ENCODE measurements around the gene JAK1. TPM values are rescaled to one million over a fixed set of nuclear protein-coding genes. Genes with fewer than 3 reads are reported as not detected.
A peak's percentile ranks its signal among the peaks of the same experiment; 100 is the strongest.

The JAK1 gene
- total and polyA plus RNA-seq, 10 donors: 46.6 to 270 (median 205) TPM

GRCh38 chr1:64890699-64891447, 75.5 kb downstream of the JAK1 start:
- TF ChIP-seq CTCF (IDR thresholded peaks at IDR 0.05 in 8 of 11, conservative IDR thresholded peaks at IDR 0.05 in 3 of 11): no peak
- TF ChIP-seq POLR2AphosphoS5 (IDR thresholded peaks at IDR 0.05): no peak
- no peak for TF ChIP-seq POLR2A (IDR thresholded peaks at IDR 0.05)
- Histone ChIP-seq H3K27ac (peak overlapping the region in 4 of 8 donors; percentile 7 to 53 (median 38)), H3K4me3 (no peak overlapping the region), H3K9me3 (no peaks in the 10 kb centered on the region), H3K36me3 (peaks cover 0 to 2% (median 0%) of the 10 kb centered on the region in 6 donors), H3K27me3 (replicated peaks in 1 of 7) (no peaks in the 10 kb centered on the region), H3K4me1 (peaks cover 66 to 100% (median 93%) of the 10 kb centered on the region in 6 donors)
- no peak for DNase-seq
- WGBS, 5 donors: 72 to 78% (median 73%) methylated on average over 10 of the region's 10 CpGs
- intact Hi-C loops (cut with DNase I; ENCODE audit: low total_unique reads): no loop called here

- intact Hi-C loops (cut with DNase I; ENCODE audit: low total_unique reads): no loop called here
- 66 to 87% (median 83%) methylated on average over 4 of the region's 4 CpGs for WGBS, 5 donors
- Histone ChIP-seq H3K9me3 (no peaks in the 10 kb centered on the region), H3K4me1 (peaks cover 42 to 100% (median 72%) of the 10 kb centered on the region in 6 donors), H3K36me3 (peaks cover 0 to 33% (median 10%) of the 10 kb centered on the region in 6 donors), H3K4me3 (no peak overlapping the region), H3K27ac (peak overlapping the region in 1 of 8 donors; percentile 19), H3K27me3 (replicated peaks in 1 of 7) (no peaks in the 10 kb centered on the region)
- no peak for DNase-seq
- TF ChIP-seq POLR2AphosphoS5 (IDR thresholded peaks at IDR 0.05) (no peak), POLR2A (IDR thresholded peaks at IDR 0.05) (no peak), CTCF (IDR thresholded peaks at IDR 0.05 in 8 of 11, conservative IDR thresholded peaks at IDR 0.05 in 3 of 11) (no peak)
These were observed 78.6 kb downstream of the JAK1 start for GRCh38 chr1:64887689-64888217.

- DNase-seq: no peak
- H3K27ac ChIP-seq: no peak overlapping the region
- H3K9me3 ChIP-seq: no peaks in the 10 kb centered on the region
- peaks cover 34 to 100% (median 69%) of the 10 kb centered on the region in 6 donors for H3K4me1 ChIP-seq
- WGBS, 5 donors: 84 to 98% (median 93%) methylated on average over 4 of the region's 4 CpGs
- intact Hi-C loops (cut with DNase I; ENCODE audit: low total_unique reads): no loop called here
- TF ChIP-seq POLR2AphosphoS5 (IDR thresholded peaks at IDR 0.05): no peak
- TF ChIP-seq POLR2A (IDR thresholded peaks at IDR 0.05): no peak
- TF ChIP-seq CTCF (IDR thresholded peaks at IDR 0.05 in 8 of 11, conservative IDR thresholded peaks at IDR 0.05 in 3 of 11): no peak
- peaks cover 0 to 41% (median 12%) of the 10 kb centered on the region in 6 donors for H3K36me3 ChIP-seq
- no peak overlapping the region for H3K4me3 ChIP-seq
- no peaks in the 10 kb centered on the region for H3K27me3 ChIP-seq (replicated peaks in 1 of 7)
These were observed 79.5 kb downstream of the JAK1 start for GRCh38 chr1:64886877-64887276.

- Histone ChIP-seq H3K27me3 (replicated peaks in 1 of 7) (no peaks in the 10 kb centered on the region), H3K4me1 (peaks cover 22 to 100% (median 57%) of the 10 kb centered on the region in 6 donors), H3K27ac (no peak overlapping the region), H3K9me3 (no peaks in the 10 kb centered on the region), H3K36me3 (peaks cover 0 to 54% (median 19%) of the 10 kb centered on the region in 6 donors), H3K4me3 (no peak overlapping the region)
- WGBS, 5 donors: 92 to 98% (median 95%) methylated on average over 6 of the region's 6 CpGs
- no peak for DNase-seq
- TF ChIP-seq POLR2AphosphoS5 (IDR thresholded peaks at IDR 0.05) (no peak), CTCF (IDR thresholded peaks at IDR 0.05 in 8 of 11, conservative IDR thresholded peaks at IDR 0.05 in 3 of 11) (no peak), POLR2A (IDR thresholded peaks at IDR 0.05) (no peak)
- intact Hi-C loops (cut with DNase I; ENCODE audit: low total_unique reads): no loop called here
These were observed 80.7 kb downstream of the JAK1 start for GRCh38 chr1:64885648-64886047.

Measured in spleen (tissue), 11 donors.